HCT116 (cell line): Measurements from ENCODE around the gene TBC1D14.

Experiments used
- ATF3 ChIP-seq: IDR thresholded peaks from 2 replicates; pipeline ENCODE4 v1.6.1; 2012
- CBX3 ChIP-seq: IDR thresholded peaks from 2 replicates; pipeline ENCODE4 v1.6.1; 2012; ENCODE audit warnings: low read depth
- CEBPB ChIP-seq: IDR thresholded peaks from 2 replicates; pipeline ENCODE4 v1.6.1; 2012; ENCODE audit warnings: low read depth
- CTCF ChIP-seq, 3 experiments: fragments of 200-600 bp in 1 of 3; sonication (generic) in 1 of 3; IDR thresholded peaks in 2 of 3; conservative IDR thresholded peaks in 1 of 3; 2 replicates each; pipeline ENCODE4 v1.5.1; 2012 to 2017; ENCODE audit warnings: low read depth in 2 of 3, low read length in 2 of 3, antibody characterized with exemption in 1 of 3, borderline replicate concordance in 1 of 3, control low read depth in 1 of 3, mild to moderate bottlenecking in 1 of 3, mixed read lengths in 1 of 3, mixed run types in 1 of 3, moderate library complexity in 1 of 3; ENCODE audit not compliant: insufficient read depth in 1 of 3
- EZH2 ChIP-seq: fragments of 200-600 bp; sonication (generic); IDR thresholded peaks from 2 replicates; pipeline ENCODE4 v1.6.1; 2017; ENCODE audit warnings: antibody characterized with exemption, mixed run types
- FOSL1 ChIP-seq: IDR thresholded peaks from 2 replicates; pipeline ENCODE4 v1.6.1; 2012; ENCODE audit warnings: low read depth
- POLR2A ChIP-seq: IDR thresholded peaks from 2 replicates; pipeline ENCODE4 v1.7.0; 2011; ENCODE audit warnings: borderline replicate concordance; ENCODE audit not compliant: insufficient read depth, insufficient read length; ENCODE audit errors: extremely low read depth
- POLR2AphosphoS5 ChIP-seq: IDR thresholded peaks from 2 replicates; pipeline ENCODE4 v1.6.1; 2011; ENCODE audit warnings: mild to moderate bottlenecking, low read depth, low read length, moderate library complexity
- RAD21 ChIP-seq: IDR thresholded peaks from 2 replicates; pipeline ENCODE4 v1.6.1; 2012; ENCODE audit warnings: low read depth, mild to moderate bottlenecking
- REST ChIP-seq: IDR thresholded peaks from 2 replicates; pipeline ENCODE4 v1.6.1; 2012; ENCODE audit warnings: low read depth
- YY1 ChIP-seq: IDR thresholded peaks from 2 replicates; pipeline ENCODE4 v1.6.1; 2011; ENCODE audit warnings: low read length, low read depth, moderate library complexity, mild to moderate bottlenecking; ENCODE audit not compliant: insufficient replicate concordance; ENCODE audit errors: extremely low read depth
- ZBTB33 ChIP-seq: IDR thresholded peaks from 2 replicates; pipeline ENCODE4 v1.6.1; 2011; ENCODE audit warnings: mild to moderate bottlenecking, low read length, moderate library complexity; ENCODE audit not compliant: insufficient replicate concordance; ENCODE audit errors: extremely low read depth
- ZNF274 ChIP-seq: fragments of 200-500 bp; sonication (Bioruptor generic); IDR thresholded peaks from 2 replicates; pipeline ENCODE4 v1.6.1; 2014; ENCODE audit warnings: mild to moderate bottlenecking, low read depth, low read length, inconsistent platforms

- TF ChIP-seq POLR2A (no peak), RAD21 (no peak), POLR2AphosphoS5 (no peak), YY1 (no peak), ZNF274 (no peak), CTCF (IDR thresholded peaks at IDR 0.05 in 2 of 3, conservative IDR thresholded peaks at IDR 0.05 in 1 of 3; ENCODE audit: borderline replicate concordance in 1 of 3, insufficient read depth in 1 of 3, low read depth in 2 of 3, low read length in 2 of 3) (no peak), ATF3 (no peak), FOSL1 (no peak), EZH2 (no peak), ZBTB33 (no peak), REST (no peak), CEBPB (no peak), CBX3 (no peak)
These were observed 116.5 kb downstream of the TBC1D14 start for GRCh38 chr4:7026107-7026506.
